Inflammatory macrophage treated with lipopolysaccharide for 4 hours (primary cell): ENCODE measurements around the gene CR1L.
"Not testable (repeated sequence)": the region's sequence is repeated elsewhere in the genome, so short reads cannot be mapped to it uniquely, and the experiment has no call there.

Experiments used
- DNase-seq: peaks from one replicate; pipeline ENCODE4 v3.0.0-alpha.2; 2020

The CR1L gene

DNA sequence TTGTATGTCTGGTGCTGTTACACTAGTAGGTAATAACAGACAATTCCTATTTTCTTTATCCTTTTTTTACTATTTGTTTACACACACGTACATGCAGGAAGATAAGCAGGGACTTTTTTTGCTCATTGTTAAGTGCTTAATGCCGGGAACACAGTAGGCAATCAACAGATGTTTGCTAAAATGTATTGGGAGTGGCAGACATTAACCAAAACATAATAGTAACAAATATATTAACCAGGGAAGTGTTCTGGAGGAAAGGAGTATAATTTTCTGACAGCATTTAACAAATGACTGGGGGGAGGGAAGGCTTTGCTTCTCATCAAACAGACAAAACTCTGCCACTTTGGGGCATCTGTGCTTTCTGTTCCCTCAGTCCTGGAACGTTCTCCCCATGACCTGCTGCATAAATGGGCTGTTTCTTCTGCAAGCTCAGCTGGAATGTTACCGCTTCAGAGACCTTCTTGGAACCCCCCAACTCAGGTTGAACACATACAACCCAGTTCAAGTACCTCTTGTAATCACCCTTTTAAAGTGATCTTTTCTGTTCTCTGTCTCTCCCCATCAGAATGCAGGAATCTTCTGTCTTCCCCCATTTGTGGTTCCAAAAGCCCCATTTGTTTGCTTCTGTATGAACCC is 2.1 kb downstream of the CR1L start:
- DNase-seq, result no peak

DNA sequence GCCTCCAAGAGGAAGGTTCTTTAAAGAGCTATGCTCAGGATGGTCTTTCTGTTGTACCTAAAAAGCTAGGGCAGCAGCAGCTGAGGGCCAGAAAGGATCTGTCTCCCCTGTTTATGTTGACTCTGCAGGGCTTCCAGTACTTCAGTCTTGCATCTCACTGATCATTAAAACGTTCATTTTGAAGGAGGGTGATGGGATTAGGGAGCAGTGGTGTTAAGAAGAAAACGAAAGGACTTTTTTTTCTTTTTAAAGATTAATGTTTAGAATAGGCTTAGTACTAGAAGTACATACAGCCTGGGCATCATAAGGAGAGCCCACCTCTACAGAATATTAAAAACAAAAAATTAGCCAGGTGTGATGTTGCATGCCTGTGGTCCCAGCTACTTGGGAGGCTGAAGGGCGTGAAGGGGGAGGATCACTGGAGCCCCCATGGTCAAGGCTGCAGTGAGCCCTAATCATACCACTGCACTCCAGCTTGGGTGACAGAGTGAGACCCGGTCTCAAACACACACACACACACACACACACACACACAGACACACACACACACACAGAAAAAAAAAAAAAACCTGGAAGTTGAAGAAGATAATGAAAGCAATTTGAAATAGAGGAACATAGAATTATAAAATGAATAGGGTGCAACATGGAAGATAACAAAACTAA is 2.9 kb downstream of the CR1L start:
- DNase-seq, result no peak

DNA sequence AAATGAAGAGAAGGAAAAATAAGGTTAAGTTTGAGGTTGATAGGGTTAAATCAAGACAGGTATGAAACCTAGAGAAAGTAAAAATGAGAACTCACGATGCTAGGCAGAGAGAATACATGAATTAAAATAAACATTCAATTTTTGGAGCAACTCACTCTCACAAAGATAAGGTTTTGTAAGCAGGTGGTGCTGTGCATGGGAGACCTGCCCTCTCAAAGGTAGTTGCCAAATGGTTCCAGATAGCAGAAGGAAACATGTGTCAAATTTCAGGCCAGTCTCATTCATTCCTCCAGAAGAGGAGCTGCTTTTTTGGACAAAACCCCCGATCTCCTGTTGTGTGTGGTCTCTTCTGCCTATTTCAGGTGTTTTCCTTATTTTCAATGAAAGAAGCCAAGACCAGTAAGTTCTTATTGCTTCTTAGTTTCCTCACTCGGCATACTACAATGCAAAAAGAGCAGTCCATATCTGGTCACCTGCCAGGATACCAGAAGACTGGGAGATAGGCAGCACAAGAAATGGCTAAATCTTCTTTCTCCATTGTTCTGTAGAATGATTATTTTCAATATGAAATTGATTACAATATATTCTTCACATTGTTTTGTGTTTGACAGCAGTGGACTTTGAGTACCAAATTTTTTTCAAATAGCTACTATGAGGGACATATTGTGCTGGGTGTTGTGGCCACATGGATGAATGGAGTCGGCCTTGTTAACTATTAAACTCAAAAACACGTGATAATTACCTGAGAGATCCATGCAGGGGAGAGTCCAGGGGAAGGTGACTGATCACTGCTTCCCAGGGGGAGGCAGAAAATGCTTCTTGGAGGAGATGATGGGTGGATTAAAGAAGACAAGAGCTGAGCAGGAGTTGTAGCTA is 3.6 kb downstream of the CR1L start:
- no peak for DNase-seq

DNA sequence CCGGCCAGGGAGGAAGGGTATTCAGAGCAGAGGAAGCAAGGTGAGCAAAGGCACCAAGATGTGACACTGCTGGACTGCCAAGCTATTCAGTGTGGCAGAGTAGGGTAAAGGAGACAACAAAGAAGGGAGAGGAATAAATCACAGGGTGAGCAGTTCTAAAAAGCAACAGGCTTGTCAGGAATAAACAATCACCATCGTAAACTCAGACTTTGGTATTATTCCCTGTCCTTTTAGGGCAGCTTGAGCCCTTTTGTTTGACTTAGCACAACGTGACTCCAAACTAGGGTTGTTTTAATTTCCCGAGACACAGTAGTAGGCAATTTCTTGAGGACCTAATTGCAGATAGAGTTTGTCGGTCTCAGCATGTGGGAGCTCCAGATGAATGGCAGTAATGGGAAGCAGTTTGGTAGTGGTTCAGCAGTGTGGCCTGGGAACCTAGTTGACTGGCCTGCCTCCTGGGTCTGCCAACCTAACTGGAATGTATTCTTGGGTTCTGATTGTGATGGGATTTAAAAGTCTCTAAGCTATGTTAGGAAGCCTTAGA is 4.3 kb downstream of the CR1L start:
- DNase-seq, result no peak

DNA sequence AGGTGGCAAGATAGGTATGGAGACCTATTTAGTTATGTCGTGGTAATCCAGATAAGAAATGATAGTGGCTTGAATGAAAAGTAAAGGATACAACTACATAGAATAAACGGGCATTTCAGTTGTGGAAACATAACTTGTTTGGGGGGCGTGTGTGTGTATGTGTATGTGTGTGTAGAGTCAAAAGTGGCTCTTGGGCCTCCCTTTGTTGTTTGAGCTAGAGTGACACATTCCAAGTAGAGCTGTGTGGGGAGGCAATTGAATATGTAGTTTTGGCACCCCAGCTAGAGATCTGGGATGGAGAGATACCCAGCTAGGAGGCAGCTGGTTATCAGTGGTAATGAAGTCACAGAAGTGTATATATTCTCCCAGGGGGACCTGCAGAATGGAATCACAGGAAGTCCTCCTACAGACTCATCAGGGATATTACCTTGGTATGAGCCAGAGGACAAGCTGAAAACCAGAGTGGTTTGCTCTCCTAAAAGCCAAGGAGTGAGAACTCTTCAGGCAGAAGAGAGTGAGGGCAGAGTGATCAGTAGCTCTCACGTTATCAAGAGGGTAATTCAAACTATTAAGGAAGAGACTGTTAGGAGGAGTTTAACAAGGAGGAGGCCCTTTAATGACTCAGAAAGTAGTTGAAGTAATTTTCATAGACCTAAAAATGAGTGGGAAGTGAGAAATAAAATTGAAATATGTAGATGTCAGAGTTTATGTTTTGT is 5.1 kb downstream of the CR1L start:
- DNase-seq, result no peak

DNA sequence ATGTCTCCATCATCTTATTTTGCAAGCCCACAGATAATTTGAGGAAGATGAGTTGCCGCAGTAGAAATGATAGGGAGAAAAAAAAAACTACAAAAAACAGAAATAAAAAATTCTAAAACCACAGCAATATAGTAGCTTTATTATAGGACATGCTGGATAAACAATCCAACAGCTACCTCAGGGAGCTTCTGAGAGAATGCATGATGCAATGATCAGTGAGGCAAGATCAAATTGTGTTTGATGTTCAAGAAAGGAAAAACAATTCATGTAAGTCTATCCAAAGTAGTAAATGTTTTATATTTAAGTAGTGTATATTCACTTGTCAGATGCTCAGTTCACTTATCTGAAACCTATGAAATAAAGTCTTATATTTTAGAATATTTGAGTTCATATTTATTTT is 6.7 kb downstream of the CR1L start:
- no peak for DNase-seq

DNA sequence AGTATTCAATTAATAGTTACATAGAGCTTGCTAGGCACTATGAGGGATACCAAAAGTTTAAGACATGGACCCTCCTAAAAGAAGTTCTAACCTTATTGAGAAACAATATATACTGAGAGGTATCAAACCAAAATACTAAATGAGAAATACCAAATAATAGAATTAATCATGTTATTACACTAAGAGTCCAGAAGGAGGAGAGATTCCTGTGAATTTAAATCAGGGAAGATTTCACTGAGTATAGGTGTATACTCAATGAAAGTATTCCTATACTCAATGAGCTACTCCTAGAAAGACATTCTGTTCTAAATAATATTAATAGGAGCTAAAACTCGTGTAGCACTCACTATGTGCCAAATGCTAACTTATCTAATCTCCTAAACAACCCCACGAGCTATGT is 9.4 kb downstream of the CR1L start:
- no peak for DNase-seq

DNA sequence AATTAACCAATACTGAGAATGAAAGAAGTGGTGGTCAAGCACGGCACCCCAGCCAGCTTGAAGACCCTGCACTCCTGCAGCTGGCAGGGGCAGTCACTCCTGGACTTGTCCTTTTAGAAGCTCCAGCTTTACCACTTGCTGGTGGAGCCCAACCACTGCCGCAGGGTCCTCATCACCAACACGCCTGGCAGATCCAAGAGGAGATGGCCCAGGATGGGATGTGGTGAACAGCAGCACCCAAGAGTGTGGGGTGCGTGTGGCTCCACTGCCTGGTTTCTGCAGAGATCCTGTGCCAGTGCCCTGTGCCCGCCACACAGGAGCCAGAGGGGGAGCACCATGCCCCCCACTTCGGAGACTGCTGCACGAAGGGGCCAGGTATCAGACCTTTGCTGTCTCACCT is 13.5 kb downstream of the CR1L start:
- no peak for DNase-seq

DNA sequence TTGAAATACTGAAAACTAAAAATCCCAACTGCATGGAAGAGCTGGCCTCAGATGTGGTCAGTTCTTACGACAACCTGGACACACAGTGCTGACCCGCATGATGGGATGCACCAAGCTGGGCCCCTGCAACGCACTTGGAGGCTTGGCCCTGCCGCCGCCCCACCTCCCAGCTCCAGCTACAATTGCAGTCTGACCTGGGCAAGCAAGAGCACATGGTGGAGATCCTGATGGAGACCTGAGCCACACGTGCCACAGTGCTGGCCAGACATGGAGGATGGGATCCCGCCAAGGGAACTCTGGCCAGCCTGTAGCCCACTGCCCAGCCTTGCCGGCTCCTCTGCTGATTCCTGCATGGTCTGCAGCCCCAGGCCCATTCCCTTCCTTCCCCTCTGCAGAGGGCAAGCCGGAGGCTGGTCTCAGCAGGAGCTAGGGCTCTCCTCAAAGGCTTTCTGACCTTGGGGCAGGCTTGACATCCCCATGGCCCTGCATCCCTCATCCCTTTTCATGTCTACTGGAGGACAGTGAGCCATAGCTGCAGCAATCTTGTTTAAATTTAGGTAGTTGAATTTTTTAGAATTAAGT is 14.1 kb downstream of the CR1L start:
- DNase-seq, result no peak

DNA sequence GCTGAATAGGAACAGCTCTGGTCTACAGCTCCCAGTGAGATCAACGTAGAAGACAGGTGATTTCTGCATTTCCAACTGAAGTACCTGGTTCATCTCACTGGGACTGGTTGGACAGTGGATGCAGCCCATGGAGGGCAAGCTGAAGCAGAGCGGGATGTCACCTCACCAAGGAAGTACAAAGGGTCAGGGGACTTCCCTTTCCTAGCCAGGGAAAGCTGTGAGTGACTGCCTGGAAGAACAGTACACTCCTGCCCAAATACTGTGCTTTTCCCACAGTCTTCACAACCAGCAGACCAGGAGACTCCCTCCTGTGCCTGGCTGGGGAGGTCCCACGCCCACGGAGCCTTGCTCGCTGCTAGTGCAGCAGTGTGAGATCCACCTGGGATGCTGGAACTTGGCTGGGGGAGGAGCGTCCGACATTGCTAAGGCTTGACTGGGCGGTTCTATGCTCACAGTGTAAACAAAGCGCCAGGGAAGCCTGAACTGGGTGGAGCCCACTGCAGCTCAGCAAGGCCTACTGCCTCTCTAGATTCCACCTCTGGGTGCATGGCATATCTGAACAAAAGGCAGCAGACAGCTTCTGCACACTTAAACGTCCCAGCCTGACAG is 14.7 kb downstream of the CR1L start:
- DNase-seq, result no peak

DNA sequence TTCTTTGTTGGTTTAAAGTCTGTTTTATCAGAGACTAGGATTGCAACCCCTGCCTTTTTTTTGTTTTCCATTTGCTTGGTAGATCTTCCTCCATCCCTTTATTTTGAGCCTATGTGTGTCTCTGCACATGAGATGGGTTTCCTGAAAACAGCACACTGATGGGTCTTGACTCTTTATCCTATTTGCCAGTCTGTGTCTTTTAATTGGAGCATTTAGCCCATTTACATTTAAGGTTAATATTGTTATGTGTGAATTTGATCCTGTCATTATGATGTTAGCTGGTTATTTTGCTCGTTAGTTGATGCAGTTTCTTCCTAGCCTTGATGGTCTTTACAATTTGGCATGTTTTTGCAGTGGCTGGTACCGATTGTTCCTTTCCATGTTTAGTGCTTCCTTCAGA is 16.5 kb downstream of the CR1L start:
- DNase-seq, result not testable (repeated sequence)

DNA sequence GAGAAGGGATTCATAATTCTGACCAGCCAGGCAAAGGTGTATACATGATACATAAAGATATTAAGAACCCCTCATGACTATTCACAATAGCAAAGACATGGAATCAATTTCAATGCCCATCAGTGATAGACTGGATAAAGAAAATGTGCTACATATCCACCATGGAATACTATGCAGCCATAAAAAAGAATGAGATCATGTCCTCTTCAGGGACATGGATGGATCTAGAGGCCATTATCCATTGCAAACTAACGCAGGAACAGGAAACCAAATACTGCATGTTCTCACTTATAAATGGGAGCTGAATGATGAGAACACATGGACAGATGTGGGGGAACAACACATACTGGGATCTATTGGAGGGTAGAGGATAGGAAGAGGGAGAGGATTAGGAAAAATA is 21.4 kb downstream of the CR1L start:
- DNase-seq, result no peak

DNA sequence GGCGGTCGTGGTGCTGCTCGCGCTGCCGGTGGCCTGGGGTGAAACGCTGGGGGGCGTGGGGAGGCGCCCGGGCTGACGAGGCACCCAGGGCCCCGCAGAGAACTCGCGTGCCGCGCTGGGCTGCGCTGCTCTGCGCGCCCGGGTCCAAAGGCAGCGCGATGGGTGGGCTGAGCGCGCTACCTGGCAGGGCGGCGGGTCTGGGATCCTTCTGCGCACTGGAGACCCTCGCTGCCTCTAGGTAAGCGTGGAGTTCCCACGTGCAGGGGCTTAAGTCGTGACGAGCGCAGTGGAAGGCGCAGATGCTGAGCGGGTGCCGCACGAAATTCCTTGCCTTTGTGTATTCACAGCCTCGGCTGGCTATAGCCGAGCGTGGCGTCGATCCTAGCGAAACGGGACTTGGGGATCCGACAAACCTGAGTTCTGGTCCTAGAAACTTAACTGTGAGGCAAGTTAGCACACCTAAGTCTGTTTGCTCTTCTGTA is 24.6 kb downstream of the CR1L start:
- DNase-seq, result no peak

DNA sequence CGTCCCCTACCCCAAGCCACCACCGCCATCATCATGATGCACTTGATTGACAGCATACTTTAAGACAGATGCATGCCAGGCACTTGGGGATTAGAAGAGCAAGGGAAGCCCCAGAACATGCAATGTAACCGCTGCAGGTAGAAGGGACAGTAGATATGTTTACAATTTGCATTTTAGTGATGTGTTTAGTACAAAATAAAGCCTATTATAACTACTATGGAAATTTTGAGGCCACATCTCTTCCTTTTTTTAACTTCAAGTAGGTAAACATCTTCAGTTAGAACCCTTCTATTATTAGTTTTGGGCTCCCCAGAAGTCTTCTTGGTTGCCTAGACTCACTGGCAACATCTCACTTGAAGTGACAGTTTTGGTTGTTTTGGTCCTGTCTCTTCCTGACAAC is 25.3 kb downstream of the CR1L start:
- no peak for DNase-seq

DNA sequence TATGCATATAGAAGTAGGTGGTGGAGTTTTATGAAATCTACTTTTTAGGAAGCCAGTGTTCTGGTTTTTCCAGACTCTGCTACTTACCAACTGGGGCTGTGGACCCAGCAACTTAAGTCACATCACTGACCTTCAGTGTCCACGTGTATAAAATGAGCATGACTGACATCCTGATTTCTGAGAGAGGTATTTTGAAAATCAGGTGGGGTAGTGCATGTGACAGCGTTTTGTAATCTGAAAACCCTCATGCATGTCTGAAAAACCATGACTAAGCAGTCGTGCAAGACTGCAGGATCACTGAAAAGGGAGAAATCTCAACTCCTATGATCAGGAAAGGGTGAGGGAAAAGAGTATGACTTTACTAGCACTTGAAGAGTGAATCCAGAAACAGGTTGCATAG is 26.1 kb downstream of the CR1L start:
- no peak for DNase-seq

DNA sequence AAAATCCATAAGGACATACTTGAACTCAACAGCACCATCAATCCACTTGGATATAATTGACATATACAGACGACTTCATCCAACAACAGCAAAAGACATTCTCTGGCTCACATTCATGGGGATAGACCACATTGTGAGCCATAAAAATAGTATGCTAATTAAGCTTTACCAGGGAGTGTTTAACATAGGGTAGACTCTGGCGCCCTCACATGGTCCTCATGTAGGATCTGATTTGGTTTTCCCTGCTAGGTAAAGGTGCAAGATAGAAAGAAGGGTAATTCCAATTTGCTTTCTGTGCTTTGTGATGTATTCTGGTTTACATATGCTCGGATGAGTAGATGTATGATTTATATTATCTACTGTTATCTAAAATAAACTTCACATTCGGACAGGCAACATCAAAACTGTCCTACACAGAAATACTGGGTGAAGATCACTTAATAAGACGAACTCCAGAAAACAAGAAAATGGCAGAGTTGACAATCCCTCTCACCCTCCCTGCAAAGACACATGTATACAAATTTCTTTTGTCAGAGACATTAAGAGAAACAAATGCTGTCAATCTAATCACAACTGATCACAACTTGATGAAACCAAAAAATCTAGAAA is 27.7 kb downstream of the CR1L start:
- DNase-seq, result peak; percentile 21

DNA sequence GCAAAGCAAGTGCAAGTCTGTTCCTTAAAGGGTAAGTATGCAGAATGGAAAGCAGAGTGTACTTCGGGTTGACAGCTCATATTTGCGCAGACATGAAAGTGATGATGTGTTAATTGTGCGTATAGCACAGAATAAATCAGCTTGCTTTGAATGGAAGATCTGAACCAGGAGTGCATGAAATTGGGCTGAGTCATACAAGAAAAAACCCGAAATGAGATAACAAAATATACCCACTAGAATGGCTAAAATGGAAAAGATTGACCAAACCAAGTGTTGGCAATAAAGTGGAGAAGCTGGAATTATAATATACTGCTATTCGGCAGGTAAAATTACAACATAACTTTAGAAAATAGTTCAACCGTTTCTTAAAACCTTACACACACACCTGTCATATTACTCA is 28.5 kb downstream of the CR1L start:
- DNase-seq, result no peak

DNA sequence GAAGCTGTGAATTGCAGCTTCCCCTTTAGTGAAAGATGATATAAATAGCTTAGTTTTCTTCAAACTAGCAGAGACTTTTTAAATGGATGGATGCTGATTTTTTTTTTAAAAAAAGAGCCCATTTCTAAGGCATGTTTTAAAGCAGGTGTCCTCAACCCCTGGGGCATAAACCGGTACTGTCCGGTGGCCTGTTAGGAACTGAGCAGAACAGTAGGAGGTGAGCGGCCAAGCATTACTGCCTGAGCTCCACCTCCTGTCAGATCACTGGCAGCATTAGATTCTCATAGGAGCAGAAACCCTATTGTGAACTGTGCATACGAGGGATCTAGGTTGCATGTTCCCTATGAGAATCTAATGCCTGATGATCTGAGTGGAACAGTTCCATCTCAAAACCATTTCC is 31.2 kb downstream of the CR1L start:
- no peak for DNase-seq

DNA sequence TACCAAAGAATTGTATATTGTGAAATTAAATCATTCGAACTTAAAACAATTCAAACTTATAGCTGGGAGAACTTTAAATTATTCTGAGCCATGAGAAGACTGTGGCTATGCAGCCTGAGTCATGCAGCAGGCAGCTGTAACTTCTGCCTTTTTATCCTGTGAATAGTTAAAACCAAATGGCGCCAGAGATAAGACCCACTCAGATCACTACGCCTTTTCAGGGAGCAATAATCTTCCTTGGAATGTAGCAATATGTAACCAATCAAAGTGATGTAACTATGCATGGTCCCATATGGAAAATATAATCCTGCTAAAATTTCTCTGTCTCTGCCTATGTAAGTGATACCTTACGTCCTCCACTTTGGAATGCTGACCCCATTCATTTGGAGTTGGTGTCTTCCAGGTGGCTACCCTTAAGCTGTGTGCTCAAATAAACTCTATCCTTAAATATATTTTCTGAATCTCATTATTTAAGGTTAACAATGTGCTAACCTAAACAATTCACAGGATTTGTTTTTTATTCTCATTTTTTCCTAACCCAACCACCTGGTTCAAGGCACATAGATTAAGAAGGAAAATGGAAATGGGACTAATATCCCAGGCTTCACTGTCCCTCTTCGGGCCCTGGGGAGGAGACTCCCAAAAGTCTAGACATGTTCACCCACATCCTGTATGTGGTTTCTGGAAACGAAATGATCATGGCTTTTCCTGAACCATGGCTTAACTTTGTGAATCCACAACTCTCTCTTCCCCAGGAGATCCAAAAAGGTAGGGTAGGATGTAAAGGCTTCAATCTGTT is 35.9 kb downstream of the CR1L start:
- not testable (repeated sequence) for DNase-seq

DNA sequence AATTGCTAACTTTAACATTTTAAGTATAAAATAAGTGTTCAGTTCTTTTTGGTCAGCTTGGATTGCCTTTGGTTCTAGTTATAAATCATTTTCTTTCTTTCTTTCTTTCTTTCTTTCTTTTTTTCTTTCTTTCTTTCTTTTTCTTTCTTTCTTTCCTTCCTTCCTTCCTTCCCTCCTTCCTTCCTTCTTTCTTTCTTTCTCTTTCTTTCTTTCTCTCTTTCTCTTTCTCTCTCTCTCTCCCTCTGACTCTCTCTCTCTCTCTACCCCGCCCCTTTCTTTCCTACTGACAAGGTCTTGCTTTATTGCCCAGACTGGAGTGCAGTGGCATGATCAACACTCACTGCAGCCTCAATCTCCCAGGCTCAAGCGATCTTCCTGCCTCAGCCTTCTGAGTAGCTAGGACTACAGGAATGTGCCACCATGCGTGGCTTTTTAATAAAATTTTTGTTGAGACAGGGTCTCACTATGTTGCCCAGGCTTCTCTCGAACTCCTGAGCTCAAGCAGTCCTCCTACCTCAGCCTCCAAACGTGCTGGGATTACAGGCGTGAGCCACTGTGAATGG is 38.0 kb downstream of the CR1L start:
- DNase-seq, result not testable (repeated sequence)
